MM.1S (cell line): ENCODE results near the gene RGN.

Source experiments
- DNase-seq: peaks from one replicate; pipeline ENCODE4 v3.0.0-alpha.2; 2015
- H2AFZ ChIP-seq: fragments of 300-600 bp; sonication (generic); 2 replicates; pipeline ENCODE4 v1.6.0; 2016; ENCODE audit warnings: antibody characterized with exemption, low read length
- H3F3A ChIP-seq: fragments of 300-600 bp; sonication (generic); 2 replicates; pipeline ENCODE4 v1.6.1; 2016; ENCODE audit warnings: mild to moderate bottlenecking, antibody characterized with exemption, low read length, moderate library complexity, mixed read lengths; ENCODE audit not compliant: insufficient read depth
- H3K27ac ChIP-seq: fragments of 300-600 bp; sonication (generic); 2 replicates; pipeline ENCODE4 v1.5.1; 2016; ENCODE audit warnings: mild to moderate bottlenecking, low read length
- H3K27me3 ChIP-seq: fragments of 300-600 bp; sonication (generic); replicated peaks from 2 replicates; pipeline ENCODE4 v1.6.0; 2016; ENCODE audit warnings: low read length; ENCODE audit not compliant: insufficient read depth
- H3K36me3 ChIP-seq: fragments of 300-600 bp; sonication (generic); replicated peaks from 2 replicates; pipeline ENCODE4 v1.6.1; 2016; ENCODE audit warnings: mild to moderate bottlenecking, low read length, mixed read lengths; ENCODE audit not compliant: insufficient read depth
- H3K4me1 ChIP-seq: fragments of 300-600 bp; sonication (generic); 2 replicates; pipeline ENCODE4 v1.6.1; 2016; ENCODE audit warnings: low read length, mixed read lengths
- H3K4me2 ChIP-seq: fragments of 300-600 bp; sonication (generic); 2 replicates; pipeline ENCODE4 v1.6.0; 2016; ENCODE audit warnings: low read depth, low read length
- H3K4me3 ChIP-seq: fragments of 300-600 bp; sonication (generic); 2 replicates; pipeline ENCODE4 v1.5.1; 2016; ENCODE audit warnings: low read length, mixed read lengths
- H3K79me2 ChIP-seq: fragments of 300-600 bp; sonication (generic); 2 replicates; pipeline ENCODE4 v1.6.1; 2016; ENCODE audit warnings: mixed run types, low read length, mixed read lengths
- H3K9ac ChIP-seq: fragments of 300-600 bp; sonication (generic); 2 replicates; pipeline ENCODE4 v1.6.1; 2016; ENCODE audit warnings: low read length, mixed read lengths
- H3K9me2 ChIP-seq: fragments of 300-600 bp; sonication (generic); replicated peaks from 2 replicates; pipeline ENCODE4 v1.6.1; 2016; ENCODE audit warnings: mild to moderate bottlenecking, low read length, mixed read lengths; ENCODE audit not compliant: insufficient read depth
- H3K9me3 ChIP-seq: fragments of 300-600 bp; sonication (generic); replicated peaks from 2 replicates; pipeline ENCODE4 v1.6.1; 2016; ENCODE audit warnings: mild to moderate bottlenecking, low read length, mixed read lengths; ENCODE audit not compliant: insufficient read depth
- H4K20me1 ChIP-seq: fragments of 300-600 bp; sonication (generic); 2 replicates; pipeline ENCODE4 v1.6.1; 2016; ENCODE audit warnings: mild to moderate bottlenecking, low read length, moderate library complexity, mixed read lengths; ENCODE audit not compliant: insufficient read depth
- CTCF ChIP-seq: fragments of 300-600 bp; sonication (generic); IDR thresholded peaks from 2 replicates; pipeline ENCODE4 v1.5.1; 2016; ENCODE audit warnings: antibody characterized with exemption, low read length, mixed read lengths
- EZH2 ChIP-seq: fragments of 300-600 bp; sonication (generic); optimal IDR thresholded peaks from 2 replicates; pipeline ENCODE3; 2017; ENCODE audit warnings: low read depth, mild to moderate bottlenecking, antibody characterized with exemption, low read length, mixed read lengths
- EZH2phosphoT487 ChIP-seq: fragments of 300-600 bp; sonication (generic); IDR thresholded peaks from 2 replicates; pipeline ENCODE4 v1.6.1; 2018; ENCODE audit warnings: antibody characterized with exemption, low read length

RGN gene

GRCh38 chrX:47093860-47094259, 15.6 kb downstream of the RGN start:
- Histone ChIP-seq H3K27ac (no peak overlapping the region), H3K9me3 (no peaks in the 10 kb centered on the region), H3K79me2 (no peaks in the 10 kb centered on the region), H3K4me1 (peaks cover 13% of the 10 kb centered on the region), H3K36me3 (no peaks in the 10 kb centered on the region), H2AFZ (no peak overlapping the region), H4K20me1 (no peaks in the 10 kb centered on the region), H3K4me2 (no peak overlapping the region), H3K9me2 (no peaks in the 10 kb centered on the region), H3F3A (peaks cover 13% of the 10 kb centered on the region; the same call in 1 of the 2 replicates), H3K9ac (no peak overlapping the region), H3K4me3 (no peak overlapping the region), H3K27me3 (no peaks in the 10 kb centered on the region)
- DNase-seq, result no peak
- TF ChIP-seq CTCF (no peak), EZH2 (no peak), EZH2phosphoT487 (no peak)

- H3K4me3 ChIP-seq, result no peak overlapping the region
- H4K20me1 ChIP-seq, result no peaks in the 10 kb centered on the region
- H3F3A ChIP-seq, result peaks cover 2% of the 10 kb centered on the region; the same call in 1 of the 2 replicates
- no peak overlapping the region for H3K27ac ChIP-seq
- peaks cover 5% of the 10 kb centered on the region for H3K4me1 ChIP-seq
- H3K27me3 ChIP-seq, result no peaks in the 10 kb centered on the region
- no peaks in the 10 kb centered on the region for H3K79me2 ChIP-seq
- H3K9me3 ChIP-seq, result no peaks in the 10 kb centered on the region
- no peaks in the 10 kb centered on the region for H3K9me2 ChIP-seq
- no peak overlapping the region for H3K4me2 ChIP-seq
- DNase-seq, result no peak
- TF ChIP-seq CTCF (no peak), EZH2phosphoT487 (no peak), EZH2 (no peak)
- no peak overlapping the region for H2AFZ ChIP-seq
- H3K9ac ChIP-seq, result no peak overlapping the region
- no peaks in the 10 kb centered on the region for H3K36me3 ChIP-seq
Observed at GRCh38 chrX:47097018-47097417, 18.8 kb downstream of the RGN start.

DNA sequence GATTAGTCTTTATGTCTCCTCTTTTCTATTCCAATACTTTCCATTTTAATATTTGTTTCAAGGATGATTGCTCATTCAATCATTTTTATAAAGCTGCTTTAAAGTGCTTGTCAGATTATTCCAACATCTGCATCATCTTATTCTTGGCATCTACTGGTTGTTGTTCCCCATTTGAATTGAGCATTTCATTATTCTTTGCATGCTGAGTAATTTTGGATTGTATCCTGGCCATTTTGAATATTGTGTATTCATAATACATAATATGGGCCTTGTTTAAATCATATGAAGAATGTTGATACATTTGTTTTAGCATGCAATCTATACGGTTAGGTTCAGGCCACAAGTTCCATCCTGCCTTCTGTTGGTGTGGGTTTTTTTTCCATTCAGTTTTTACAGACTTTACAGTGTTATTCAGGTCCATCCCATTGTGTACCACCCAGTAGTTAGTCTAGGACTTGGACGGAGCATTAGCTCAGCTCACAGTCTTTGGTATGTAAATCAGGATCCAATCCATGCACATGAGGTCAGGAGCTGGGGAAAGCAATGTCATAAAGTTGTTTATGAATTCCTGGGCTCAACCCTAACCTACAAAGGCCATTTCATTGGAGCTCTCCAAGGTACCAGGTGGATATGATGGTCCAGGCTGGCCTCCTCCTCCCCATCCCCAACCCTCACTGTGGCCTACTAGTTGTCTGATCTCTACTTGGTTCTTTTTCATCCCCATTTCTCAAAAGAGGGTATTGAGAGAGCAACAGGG, 20.3 kb downstream of the RGN start:
- Histone ChIP-seq H3K9me3 (no peaks in the 10 kb centered on the region), H3K9ac (no peak overlapping the region), H4K20me1 (no peaks in the 10 kb centered on the region), H3K4me2 (no peak overlapping the region), H2AFZ (no peak overlapping the region), H3K79me2 (no peaks in the 10 kb centered on the region), H3K4me1 (no peaks in the 10 kb centered on the region), H3K27me3 (no peaks in the 10 kb centered on the region), H3K36me3 (no peaks in the 10 kb centered on the region), H3K4me3 (no peak overlapping the region), H3K27ac (no peak overlapping the region), H3F3A (no peaks in the 10 kb centered on the region), H3K9me2 (no peaks in the 10 kb centered on the region)
- no peak for DNase-seq
- TF ChIP-seq EZH2phosphoT487, result no peak
- TF ChIP-seq CTCF, result no peak
- TF ChIP-seq EZH2, result no peak
